ENCODE results near the gene DLG5. TPM values are rescaled to one million over a fixed set of nuclear protein-coding genes. Genes with fewer than 3 reads are reported as not detected.

The DLG5 gene
- total RNA-seq, 2 experiments from 2014 or later: 2.8 to 2.9 TPM

DNA sequence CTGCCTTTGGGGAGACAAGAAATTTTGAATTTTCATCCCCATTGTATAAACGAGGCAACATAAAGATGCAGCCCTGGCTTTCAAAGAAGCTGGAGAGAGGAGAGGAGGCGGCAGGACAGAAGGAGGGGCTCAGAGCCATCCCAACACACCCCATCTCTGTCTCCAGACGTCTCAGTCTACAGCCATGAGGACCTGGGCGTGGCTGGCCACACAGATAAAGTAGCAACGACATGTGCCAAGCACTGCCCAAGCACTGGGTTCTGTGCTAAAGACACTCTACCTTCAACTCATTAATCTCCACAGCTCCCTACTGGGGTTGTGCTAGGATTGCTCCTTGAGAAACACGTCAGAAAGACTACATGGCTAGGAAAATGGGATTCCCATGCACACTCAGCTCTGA, 65.2 kb downstream of the DLG5 start:
- no peak overlapping the region for H3K27ac Mint-ChIP-seq
- no peaks in the 10 kb centered on the region for H3K9me3 Mint-ChIP-seq
- peaks cover 5% of the 10 kb centered on the region for H3K4me1 Mint-ChIP-seq
- H3K27me3 Mint-ChIP-seq: no peaks in the 10 kb centered on the region
- CTCF ChIA-PET: no interaction called here
- no peak overlapping the region for H3K4me3 Mint-ChIP-seq
- no peaks in the 10 kb centered on the region for H3K36me3 Mint-ChIP-seq (ENCODE audit: low read depth)
- no peak for DNase-seq
- POLR2A ChIA-PET: no interaction called here

DNA sequence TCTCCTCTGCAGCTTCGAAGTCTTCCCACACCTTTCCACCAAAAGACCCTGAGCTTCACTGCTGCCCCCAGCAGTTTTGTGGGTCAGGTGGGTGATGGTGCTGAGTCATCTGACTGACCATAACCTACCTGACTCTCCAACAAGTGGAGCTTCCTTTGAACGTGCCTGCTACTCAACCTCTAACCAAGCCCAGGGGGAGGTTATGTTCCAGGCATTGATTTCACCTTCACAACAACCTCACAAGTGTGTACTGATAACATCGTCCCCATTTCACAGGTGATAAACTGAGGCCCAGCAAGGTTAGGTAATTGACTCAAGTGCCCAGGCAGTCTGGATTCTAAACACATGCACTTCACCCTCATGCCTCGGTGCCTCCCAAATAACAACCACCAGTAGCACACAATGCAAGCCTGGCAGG, 66.7 kb downstream of the DLG5 start:
- H3K36me3 Mint-ChIP-seq (ENCODE audit: low read depth): no peaks in the 10 kb centered on the region
- no peaks in the 10 kb centered on the region for H3K27me3 Mint-ChIP-seq
- no peaks in the 10 kb centered on the region for H3K9me3 Mint-ChIP-seq
- CTCF ChIA-PET: interaction anchor here (1.3 kb wide), 1 partner anchor 9 kb away, joined by 4 read pairs; no protein-coding TSS in a partner anchor
- no peaks in the 10 kb centered on the region for H3K4me1 Mint-ChIP-seq
- POLR2A ChIA-PET: no interaction called here
- no peak overlapping the region for H3K4me3 Mint-ChIP-seq
- H3K27ac Mint-ChIP-seq: no peak overlapping the region
- no peak for DNase-seq

DNA sequence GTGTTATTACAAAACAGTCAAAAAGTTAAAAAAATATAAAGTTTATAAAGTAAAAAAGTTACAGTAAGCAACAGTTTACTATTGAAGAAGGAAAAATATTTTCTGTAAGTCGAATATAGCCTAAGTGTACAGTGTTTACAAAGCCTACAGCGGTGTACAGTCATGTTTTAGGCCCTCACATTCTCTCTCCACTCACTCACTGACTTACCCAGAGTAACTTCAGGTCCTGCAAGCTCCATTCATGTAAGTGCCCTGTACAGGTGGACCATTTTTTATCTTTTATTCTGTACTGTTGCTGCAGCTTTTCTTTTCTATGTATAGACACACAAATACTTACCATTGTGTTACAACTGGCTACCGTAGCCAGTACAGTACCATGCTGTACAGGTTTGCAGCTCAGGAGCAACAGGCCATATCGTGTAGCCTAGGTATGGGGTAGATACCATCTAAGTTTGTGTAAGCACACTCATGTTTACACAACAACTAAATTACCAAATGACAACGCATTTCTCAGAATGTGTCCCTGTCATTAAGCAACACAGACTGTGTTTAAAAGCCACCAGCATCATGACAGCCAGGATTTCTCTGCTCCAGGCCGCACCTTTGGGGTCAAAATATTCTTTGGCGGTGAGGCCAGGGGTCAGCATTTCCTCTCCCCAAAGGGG, 67.2 kb downstream of the DLG5 start:
- CTCF ChIA-PET: interaction anchor here (1.3 kb wide), 1 partner anchor 10 kb away, joined by 4 read pairs; no protein-coding TSS in a partner anchor
- POLR2A ChIA-PET: interaction anchor here (0.7 kb wide), 1 partner anchor 627 kb away, joined by 3 read pairs; no protein-coding TSS in a partner anchor
- H3K4me1 Mint-ChIP-seq: no peaks in the 10 kb centered on the region
- no peaks in the 10 kb centered on the region for H3K9me3 Mint-ChIP-seq
- no peaks in the 10 kb centered on the region for H3K36me3 Mint-ChIP-seq (ENCODE audit: low read depth)
- H3K27me3 Mint-ChIP-seq: no peaks in the 10 kb centered on the region
- H3K4me3 Mint-ChIP-seq: no peak overlapping the region
- no peak overlapping the region for H3K27ac Mint-ChIP-seq
- no peak for DNase-seq

DNA sequence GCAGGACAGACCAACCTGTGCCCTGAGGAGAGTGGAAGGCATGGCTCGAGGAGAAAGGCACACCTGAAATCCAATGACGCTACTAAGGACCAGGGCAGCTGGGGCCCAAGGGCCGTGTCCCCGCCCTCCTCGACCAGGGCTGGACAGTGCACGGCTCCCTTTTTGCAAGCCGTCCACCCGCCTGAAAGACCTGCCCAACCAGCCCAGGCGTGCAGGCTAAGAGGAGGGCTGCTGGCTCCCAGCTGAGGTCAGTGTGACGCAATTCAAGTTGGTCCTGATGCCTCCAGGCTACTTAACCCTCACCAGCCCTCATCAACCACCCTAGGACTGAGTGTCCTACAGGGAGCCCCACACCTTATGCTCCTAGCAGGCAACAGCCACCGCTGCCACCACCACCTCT, 69.3 kb downstream of the DLG5 start:
- no peak overlapping the region for H3K27ac Mint-ChIP-seq
- H3K4me1 Mint-ChIP-seq: no peaks in the 10 kb centered on the region
- no peaks in the 10 kb centered on the region for H3K9me3 Mint-ChIP-seq
- DNase-seq: no peak
- no peak overlapping the region for H3K4me3 Mint-ChIP-seq
- H3K27me3 Mint-ChIP-seq: no peaks in the 10 kb centered on the region
- POLR2A ChIA-PET: no interaction called here
- CTCF ChIA-PET: no interaction called here
- no peaks in the 10 kb centered on the region for H3K36me3 Mint-ChIP-seq (ENCODE audit: low read depth)

DNA sequence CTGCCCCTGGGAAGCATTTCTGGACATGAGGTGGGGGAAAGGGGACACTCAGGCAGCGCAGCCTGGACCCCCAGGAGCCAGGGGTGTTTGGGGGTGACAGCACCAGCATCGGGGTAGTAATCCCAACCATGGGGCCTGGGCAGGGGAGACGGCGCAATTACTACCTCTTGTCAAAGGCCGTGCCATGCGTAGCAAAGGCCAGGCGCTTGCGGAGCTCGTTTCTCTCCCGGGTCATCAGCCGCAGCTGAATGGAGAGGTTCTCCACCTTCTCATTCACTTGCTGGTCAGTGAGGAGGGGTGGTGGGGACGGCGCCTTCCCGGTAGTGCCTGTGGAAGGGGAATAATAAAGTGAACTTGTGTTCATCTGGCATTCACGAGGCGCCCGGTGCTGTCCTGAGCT, 70.0 kb downstream of the DLG5 start:
- Mint-ChIP-seq H3K36me3 (ENCODE audit: low read depth) (no peaks in the 10 kb centered on the region), H3K4me3 (no peak overlapping the region), H3K27ac (no peak overlapping the region), H3K4me1 (no peaks in the 10 kb centered on the region), H3K9me3 (no peaks in the 10 kb centered on the region), H3K27me3 (no peaks in the 10 kb centered on the region)
- DNase-seq: no peak
- ChIA-PET CTCF (interaction anchor here (1.0 kb wide), 1 partner anchor 17 kb away, joined by 4 read pairs; no protein-coding TSS in a partner anchor), POLR2A (no interaction called here)

DNA sequence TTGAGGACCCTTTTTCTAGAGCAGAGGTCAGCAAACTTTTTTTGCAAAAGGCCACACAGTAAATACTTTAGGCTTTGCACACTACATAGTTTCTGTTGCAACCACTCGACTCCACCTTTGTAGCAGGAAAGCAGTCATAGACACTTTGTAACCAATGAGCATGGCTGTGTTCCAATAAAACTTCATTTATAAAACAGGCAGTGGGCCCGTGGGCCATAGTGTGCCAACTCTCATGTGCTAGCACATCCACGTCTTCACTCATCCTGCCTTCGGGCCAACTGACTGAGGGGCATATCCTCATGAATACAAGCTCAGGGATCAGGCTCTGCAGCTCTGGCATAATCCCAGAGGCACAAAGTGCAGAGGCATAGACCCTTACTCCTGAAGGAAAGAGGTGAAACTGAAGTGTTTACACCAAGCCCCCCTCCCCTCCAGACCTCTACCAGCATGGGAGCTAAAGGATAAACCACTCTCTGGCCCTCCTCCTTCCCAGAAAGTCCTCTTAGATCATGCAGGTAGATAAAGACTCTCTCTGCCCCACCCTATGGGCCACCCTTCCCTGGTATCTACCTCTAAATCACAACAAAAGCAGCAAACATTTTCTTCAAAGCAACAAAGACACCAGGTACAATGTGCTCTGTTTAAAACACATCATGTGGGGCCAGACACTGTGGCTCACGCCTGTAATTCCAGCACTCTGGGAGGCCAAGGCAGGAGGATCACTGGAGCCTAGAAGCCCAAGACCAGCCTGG, 71.0 kb downstream of the DLG5 start:
- Mint-ChIP-seq H3K27me3 (no peaks in the 10 kb centered on the region), H3K36me3 (ENCODE audit: low read depth) (no peaks in the 10 kb centered on the region), H3K27ac (no peak overlapping the region), H3K4me3 (no peak overlapping the region), H3K9me3 (no peaks in the 10 kb centered on the region), H3K4me1 (no peaks in the 10 kb centered on the region)
- CTCF ChIA-PET: interaction anchor here (1.0 to 1.3 kb wide), 2 partner anchors 15 to 18 kb away, joined by 4 read pairs; no protein-coding TSS in a partner anchor
- POLR2A ChIA-PET: no interaction called here
- DNase-seq: no peak

DNA sequence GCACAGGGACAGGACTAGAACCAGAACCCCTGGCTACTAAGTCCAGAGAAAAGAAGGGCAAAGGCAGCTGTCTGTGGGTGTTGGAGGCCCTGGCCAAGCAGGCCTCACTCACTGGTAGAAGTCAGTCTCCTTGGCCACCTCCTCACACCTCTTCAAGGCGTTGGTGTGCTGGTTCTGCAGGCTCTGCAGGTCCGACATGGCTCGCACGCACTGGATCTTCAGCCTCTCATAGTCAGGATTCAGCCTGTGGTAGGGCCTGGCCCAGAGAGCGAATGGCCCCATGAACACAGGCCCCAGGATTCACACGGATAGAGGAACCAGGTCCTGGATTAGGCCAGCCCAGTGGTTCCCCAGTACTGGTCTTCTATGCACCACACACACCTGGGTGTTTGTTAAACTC, 72.4 kb downstream of the DLG5 start:
- Mint-ChIP-seq H3K36me3 (ENCODE audit: low read depth) (no peaks in the 10 kb centered on the region), H3K27me3 (no peaks in the 10 kb centered on the region), H3K9me3 (no peaks in the 10 kb centered on the region), H3K4me3 (no peak overlapping the region), H3K4me1 (no peaks in the 10 kb centered on the region), H3K27ac (no peak overlapping the region)
- DNase-seq: no peak
- ChIA-PET CTCF (no interaction called here), POLR2A (no interaction called here)

DNA sequence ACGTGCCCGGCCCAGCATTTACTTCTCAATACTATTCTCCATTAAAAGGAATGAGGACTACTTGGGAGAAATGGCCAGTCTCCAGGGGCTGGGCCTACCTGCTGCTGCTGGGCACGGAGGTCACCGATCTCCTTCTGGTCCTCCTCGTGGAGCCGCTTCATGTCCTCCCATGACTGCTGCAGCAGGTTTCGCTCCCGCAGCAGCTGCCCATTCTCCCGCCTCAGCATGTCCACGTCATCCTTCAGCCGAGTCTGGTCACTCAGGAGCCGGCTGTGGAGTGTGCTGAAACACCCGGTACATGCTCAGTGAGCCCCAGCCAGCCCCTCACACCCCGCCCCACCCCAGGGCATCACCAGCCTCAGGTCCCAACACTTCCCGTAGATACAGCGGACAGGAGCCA, 73.3 kb downstream of the DLG5 start:
- Mint-ChIP-seq H3K27me3 (no peaks in the 10 kb centered on the region), H3K36me3 (ENCODE audit: low read depth) (no peaks in the 10 kb centered on the region), H3K4me3 (no peak overlapping the region), H3K4me1 (no peaks in the 10 kb centered on the region), H3K9me3 (no peaks in the 10 kb centered on the region), H3K27ac (no peak overlapping the region)
- POLR2A ChIA-PET: no interaction called here
- CTCF ChIA-PET: no interaction called here
- DNase-seq: no peak

DNA sequence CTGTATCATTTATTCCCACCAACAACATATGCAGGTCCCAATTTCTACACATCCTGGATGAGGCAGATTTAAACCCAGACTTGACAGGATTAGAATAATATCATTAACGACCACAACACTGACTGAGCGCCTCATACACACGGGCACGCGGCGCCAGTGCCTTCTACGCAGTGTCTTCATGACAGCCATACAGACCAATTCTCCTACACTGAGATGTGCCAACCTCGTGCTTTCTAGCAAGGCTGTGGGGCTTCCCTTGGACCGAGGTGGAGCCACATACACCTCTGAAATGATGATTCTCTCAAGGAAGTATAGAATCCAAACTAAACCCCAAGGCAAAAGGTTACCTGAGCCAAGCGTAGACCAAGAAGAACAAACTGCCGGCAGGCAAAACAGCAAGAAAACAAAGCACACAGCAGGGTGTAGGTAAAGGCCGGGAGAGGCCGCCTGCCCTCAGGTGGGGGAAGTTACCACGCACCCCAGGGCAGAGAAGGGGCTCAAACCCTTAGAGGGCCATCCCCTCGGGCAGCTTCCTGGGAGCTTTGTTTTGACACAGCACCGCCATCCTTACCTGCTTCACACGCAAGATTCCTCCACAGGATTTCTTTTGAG, 75.8 kb downstream of the DLG5 start:
- H3K27me3 Mint-ChIP-seq: no peaks in the 10 kb centered on the region
- no peaks in the 10 kb centered on the region for H3K4me1 Mint-ChIP-seq
- POLR2A ChIA-PET: no interaction called here
- no peak overlapping the region for H3K27ac Mint-ChIP-seq
- no peak overlapping the region for H3K4me3 Mint-ChIP-seq
- CTCF ChIA-PET: interaction anchor here (1.0 kb wide), 1 partner anchor 44 kb away, joined by 3 read pairs; no protein-coding TSS in a partner anchor
- no peaks in the 10 kb centered on the region for H3K36me3 Mint-ChIP-seq (ENCODE audit: low read depth)
- DNase-seq: no peak
- H3K9me3 Mint-ChIP-seq: no peaks in the 10 kb centered on the region

DNA sequence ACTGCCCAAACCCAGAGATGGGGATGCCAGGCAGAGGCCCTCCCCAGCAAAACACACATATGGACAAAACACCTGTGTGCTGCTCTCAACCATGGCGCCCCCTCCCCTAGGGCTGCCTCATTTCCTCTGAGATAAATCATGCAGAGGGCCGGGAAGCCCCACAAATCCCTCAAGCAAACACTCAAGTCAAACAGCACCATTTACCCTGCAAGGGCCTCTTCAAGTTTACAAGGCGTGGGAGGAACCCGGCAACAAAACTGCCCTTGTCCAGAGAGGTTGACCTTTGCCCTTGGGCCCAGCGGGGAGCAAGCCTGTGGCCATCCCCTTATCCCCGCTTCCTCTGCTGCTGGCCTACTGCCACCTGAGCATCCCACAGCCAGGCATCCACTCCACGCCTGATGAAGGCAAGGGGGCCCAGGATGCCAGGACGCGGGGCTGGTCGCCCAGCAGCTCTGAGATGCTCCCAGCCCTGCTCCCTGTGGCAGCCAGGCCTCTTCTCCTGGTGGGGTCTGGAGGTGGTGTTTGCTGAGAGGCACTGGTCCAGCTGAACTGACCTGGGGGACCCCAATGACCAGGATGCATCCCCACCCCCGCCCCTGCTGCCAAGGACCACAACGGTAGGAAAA, 77.4 kb downstream of the DLG5 start:
- H3K27ac Mint-ChIP-seq: no peak overlapping the region
- no peak overlapping the region for H3K4me3 Mint-ChIP-seq
- no peaks in the 10 kb centered on the region for H3K4me1 Mint-ChIP-seq
- H3K27me3 Mint-ChIP-seq: no peaks in the 10 kb centered on the region
- DNase-seq: no peak
- no peaks in the 10 kb centered on the region for H3K9me3 Mint-ChIP-seq
- CTCF ChIA-PET: interaction anchor here (0.7 to 1.2 kb wide), 2 partner anchors 44 to 50 kb away, joined by 3 to 4 read pairs; no protein-coding TSS in a partner anchor
- H3K36me3 Mint-ChIP-seq (ENCODE audit: low read depth): no peaks in the 10 kb centered on the region
- POLR2A ChIA-PET: no interaction called here

DNA sequence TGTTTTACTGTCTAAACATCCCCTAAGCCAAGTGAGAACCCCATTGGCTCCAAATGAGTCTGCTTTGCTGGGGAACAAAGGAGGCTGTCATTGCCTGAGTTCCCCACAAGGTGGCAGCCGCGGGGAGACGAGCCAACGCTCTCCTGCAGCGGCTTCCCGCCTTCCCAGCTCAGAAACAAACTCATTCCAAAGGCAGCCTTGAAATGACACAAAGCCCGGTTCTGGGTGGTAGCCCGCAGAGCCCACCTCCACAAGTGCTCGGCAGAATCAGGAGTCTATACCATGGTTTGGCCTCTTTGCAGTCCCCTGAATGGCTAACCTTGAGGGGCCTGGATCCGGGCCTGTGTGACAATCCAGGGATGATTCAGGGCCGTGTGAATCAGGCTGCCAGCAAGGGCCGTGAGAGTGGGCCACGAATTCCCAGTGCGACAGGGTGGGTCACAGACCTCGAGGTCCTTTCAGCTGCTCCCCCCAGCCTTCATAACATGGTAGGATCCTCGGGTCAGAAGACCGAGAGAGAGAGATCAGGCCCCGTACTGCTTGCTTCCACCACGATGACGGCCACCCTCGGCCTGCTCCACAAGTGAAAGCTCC, 79.7 kb downstream of the DLG5 start:
- ChIA-PET POLR2A (no interaction called here), CTCF (interaction anchor here (0.6 to 1.2 kb wide), 7 partner anchors 14 to 211 kb away, joined by 3 to 5 read pairs (median 3); partner anchors contain the start of gene DLG5)
- Mint-ChIP-seq H3K27ac (no peak overlapping the region), H3K4me1 (no peaks in the 10 kb centered on the region), H3K4me3 (no peak overlapping the region), H3K36me3 (ENCODE audit: low read depth) (no peaks in the 10 kb centered on the region), H3K9me3 (no peaks in the 10 kb centered on the region), H3K27me3 (no peaks in the 10 kb centered on the region)
- peak; percentile 66 for DNase-seq

DNA sequence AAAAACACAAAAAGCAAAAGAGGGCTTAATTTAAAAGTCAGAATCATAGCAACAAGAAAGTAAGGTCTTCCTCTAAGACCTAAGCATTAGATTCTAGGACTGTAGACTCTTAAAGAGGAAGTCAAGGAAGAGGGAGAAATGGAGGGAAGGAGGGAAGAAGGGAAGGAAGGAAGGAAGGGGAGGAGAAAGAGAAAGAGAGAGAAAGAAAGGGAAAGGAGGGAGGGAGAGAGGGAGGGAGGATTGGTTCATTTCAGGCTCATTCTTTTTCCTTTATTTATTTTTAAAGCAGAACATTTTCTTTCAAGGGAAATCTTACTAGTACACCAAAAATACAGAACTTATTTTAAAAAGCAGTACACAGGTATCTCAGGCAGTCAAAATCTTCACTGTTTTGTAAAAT, 81.1 kb downstream of the DLG5 start:
- DNase-seq: no peak
- ChIA-PET POLR2A (no interaction called here), CTCF (interaction anchor here (1.1 kb wide), 2 partner anchors 9 to 17 kb away, joined by 3 read pairs; no protein-coding TSS in a partner anchor)
- Mint-ChIP-seq H3K27ac (peak overlapping the region; percentile 36), H3K4me3 (no peak overlapping the region), H3K36me3 (ENCODE audit: low read depth) (no peaks in the 10 kb centered on the region), H3K27me3 (no peaks in the 10 kb centered on the region), H3K9me3 (no peaks in the 10 kb centered on the region), H3K4me1 (no peaks in the 10 kb centered on the region)

Data from activated CD4-positive, alpha-beta T cell treated with anti-CD3 and anti-CD28 coated beads, Interleukin-2, amount 10 ng/mL, durations not matched to agents 7 days and 5 days (primary cell).